Heart left ventricle (tissue), 13 donors: ENCODE data around the gene MAFF.

Experiments used
- CTCF ChIP-seq, 12 donors: fragments of 200-600 bp; sonication (generic) in 4 of 12; IDR thresholded peaks; one replicate each; pipeline versions ENCODE4 v1.5.0 to v1.8.0; 2018 to 2022; ENCODE audit warnings: antibody characterized with exemption in 12 of 12, mild to moderate bottlenecking in 5 of 12
- POLR2A ChIP-seq, 2 donors: fragments of 450-650 bp; IDR thresholded peaks; one replicate each; pipeline ENCODE4 v1.6.1; 2017; ENCODE audit warnings: antibody characterized with exemption in 2 of 2, mild to moderate bottlenecking in 2 of 2, moderate library complexity in 2 of 2
- donor health status: ischemic (EF 13 %, LVEDD 7.1; RV severe dilation, severe dysfunction).
- donor health status: DM: no; HTN: yes; CAD: no.
- donor health status: DM: no; HTN: no; CAD: no.
- donor health status: ischemic (EF 25% LVEDD 6.9; RV normal size, moderate dysfunction).
- donor health status: ischemic (EF 25% LVEDD 5.7; RV mildly dilated, moderate dysfunction).
- donor health status: ischemic (EF 35%, LVEDD 5.7; RV mildly dilated, moderate dysfunction).
- donor health status: nonischemic (EF 11% LVEDD 7.7; RV severe dilation, severe dysfunction).
- donor health status: DM: yes; HTN: yes; CAD: no.
- donor health status: PGD.
- donor health status: ischemic (EF 29% LVEDD 5.4; RV normal size, mild dysfunction).
- donor health status: nonischemic (EF 23%, LVEDD 6.1; RV moderate dilation, normal function).

- TF ChIP-seq CTCF (IDR thresholded peaks at IDR 0.05) = no peak
- no peak for TF ChIP-seq POLR2A (IDR thresholded peaks at IDR 0.05)
These were observed 62.6 kb downstream of the MAFF start for GRCh38 chr22:38264322-38264843.
